Measurements from ENCODE around the gene CREB5.

Gene CREB5

DNA sequence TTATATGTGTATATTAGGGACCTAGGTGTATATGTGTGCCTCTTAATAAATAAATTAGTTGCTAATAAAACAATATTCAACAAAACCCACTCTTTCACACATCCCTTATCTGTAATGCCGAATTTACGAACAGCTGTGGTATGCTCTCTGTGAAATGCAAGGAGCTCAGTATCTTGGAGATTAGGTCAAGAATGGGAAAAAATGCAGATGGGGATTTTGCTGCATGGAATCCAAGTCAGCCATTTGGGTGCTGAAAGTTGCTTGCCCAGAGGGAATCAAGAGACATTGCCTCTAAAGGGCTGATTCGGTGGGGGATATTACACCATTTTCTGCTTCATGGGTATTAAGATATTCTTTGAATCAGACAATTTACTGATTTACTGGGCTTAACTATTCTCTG is 93.5 kb downstream of the CREB5 start:
- H3K27ac ChIP-seq: no peak overlapping the region
- no peak for DNase-seq (ENCODE audit: low read depth, low spot score)

DNA sequence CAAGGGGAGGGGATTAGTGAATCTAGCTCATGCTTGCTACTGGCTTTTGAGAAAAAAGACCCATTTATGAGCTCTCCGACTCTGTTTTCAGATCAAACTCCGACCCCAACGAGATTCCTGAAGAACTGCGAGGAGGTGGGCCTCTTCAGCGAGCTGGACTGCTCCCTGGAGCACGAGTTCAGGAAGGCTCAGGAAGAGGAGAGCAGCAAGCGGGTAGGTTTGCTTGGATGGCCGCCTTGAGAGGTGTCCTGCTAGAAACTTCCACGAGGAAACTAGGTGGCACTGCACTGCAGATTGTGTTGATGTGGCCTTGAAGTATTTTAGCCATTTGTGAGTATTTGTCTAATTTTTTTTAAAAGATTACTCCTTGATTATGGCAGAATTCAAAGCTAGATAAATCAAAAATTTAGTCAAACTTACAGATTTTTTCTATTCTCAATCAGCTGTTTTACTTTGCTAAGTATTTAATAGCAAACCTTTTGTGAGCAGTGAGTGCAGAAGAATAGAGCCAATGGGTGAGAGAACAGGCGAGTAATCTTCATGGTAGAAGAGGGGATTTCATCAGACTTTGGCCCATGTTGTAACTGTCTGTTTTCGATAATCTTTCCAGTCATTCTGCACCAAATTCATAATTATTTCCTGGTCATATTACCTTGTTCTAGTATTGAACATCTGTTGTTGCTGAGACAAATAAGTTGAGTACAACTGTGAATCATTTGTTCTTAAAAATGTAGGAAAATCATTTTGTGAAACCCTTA is 95.4 kb downstream of the CREB5 start:
- no peak for DNase-seq (ENCODE audit: low read depth, low spot score)

DNA sequence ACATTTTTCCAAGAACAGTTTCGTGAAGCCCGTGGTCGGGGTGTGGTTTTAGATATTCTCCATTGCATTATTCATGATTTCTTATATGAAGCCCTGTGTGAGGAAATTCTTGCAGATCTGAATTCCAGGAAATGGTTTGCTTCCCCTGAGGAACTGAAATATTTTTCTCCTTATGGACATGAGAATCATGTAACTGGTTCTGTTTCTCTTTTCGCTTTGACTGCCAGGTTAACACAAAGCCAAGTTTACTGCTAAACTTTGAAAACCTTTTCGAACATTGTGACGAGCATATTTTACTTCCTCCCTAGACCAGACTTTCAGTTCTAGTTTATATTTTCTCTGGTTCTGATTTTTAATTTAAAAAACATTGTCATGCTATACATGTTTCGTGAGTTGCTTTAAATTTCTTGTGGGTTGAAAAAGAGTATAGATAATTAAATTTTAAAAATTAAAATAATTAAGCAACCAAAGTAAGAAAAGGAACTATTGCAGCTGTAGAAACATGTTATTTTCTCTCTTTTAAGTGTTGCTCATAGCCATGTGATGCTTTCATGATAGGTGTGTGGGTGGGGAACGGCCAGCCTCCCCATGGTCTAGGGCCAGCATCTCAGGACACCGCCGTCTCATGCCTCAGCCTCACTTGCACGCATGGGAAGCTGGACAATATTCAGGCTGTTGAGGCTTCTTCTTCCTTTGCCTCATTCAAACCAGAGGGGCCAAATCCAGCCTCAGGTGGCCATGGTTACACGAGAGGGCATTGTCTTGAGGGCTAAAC is 97.1 kb downstream of the CREB5 start:
- DNase-seq (ENCODE audit: low read depth, low spot score): no peak
- H3K27ac ChIP-seq: no peak overlapping the region

More for the DNA sequence above, 95.4 kb downstream of the CREB5 start:
- H3K27ac ChIP-seq: no peak overlapping the region

DNA sequence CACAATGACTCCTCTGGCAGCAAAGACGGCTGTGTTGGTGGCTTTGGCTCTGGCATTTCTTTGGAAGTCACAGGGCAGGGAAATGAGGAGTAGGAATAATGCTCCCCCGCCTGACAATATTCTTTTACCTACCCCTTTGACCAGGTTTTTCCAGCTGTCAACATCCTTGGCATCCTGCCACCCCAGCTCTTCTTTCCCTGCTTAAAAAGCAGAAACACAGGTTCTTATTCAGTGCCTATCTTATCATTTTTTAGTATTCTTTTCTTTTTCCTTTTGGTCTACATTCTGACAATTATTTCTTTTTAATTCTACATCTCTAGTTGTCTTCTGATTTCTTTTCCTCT is 97.7 kb downstream of the CREB5 start:
- no peak for DNase-seq (ENCODE audit: low read depth, low spot score)
- no peak overlapping the region for H3K27ac ChIP-seq

DNA sequence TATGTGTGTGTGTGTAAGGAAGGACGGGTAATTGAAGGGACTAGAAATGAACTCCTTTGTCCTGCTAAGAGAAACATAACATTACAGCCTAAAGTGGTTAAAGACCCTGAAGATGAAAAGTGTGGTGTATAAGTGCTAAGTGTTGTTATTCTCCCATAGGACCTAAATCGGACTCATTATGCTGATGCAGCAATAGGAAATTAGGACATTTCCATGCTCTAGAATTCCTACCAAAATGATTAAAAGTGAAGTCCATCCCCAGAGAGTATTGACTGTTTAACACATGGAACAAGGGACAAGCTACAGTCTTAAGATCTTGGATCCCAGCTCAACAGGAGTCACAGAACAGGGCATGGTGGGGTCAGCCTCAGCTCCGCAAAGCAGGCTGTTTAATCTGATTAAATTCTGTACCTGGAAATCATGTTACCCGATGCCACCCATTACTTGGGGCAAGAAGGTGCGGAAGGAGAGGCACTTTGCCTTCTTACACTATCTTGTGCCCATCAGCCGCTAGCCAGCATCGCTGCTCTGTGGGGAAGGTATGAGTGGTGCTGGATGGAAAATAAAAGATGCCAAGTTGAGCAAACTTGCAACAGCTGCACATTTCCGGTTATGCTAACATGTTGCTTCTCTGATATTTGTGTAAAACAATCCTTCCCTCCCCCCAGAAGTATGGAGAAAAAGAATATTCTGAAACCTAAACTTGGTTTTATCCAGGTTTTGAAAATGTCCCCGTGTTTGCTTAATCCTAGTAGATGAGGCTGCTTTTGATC is 100.5 kb downstream of the CREB5 start:
- no peak overlapping the region for H3K27ac ChIP-seq
- no peak for DNase-seq (ENCODE audit: low read depth, low spot score)

DNA sequence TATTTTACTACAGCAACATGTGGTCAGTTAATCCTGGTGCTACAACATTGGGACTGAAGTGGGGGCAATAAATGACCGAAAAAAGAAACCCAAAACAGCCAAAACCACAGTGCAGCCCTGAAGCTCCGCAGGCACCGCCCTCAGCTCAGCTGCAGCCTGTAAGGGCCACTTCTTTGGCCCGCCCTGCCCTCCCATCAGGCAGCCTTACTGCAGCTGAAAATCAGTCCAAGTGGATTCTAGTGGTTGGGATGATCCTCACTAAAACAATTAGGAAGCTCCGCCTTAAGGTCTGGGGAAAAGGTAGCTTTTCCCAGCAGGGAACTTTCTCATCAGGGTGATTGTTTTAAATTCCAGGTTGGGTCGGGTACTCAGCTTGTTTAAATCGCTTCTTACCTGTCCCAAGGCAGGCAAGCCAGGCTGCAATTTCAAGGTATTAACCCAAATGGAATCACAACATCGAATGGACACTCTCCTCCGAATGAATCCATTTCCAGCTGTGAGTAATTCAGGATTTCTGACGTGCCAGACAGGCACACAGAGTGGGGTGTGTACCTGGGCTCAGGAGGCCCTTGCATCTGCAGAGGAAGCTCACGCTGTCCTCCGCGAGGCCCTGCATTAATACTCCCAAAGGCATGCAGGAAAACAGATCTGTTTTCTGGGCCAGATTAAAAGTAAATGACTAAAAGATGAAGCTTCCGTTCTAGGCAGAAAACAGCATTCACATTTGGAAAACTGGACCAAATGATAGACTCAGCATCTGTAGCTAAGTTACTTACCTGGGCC is 104.3 kb downstream of the CREB5 start:
- no peak overlapping the region for H3K27ac ChIP-seq

DNA sequence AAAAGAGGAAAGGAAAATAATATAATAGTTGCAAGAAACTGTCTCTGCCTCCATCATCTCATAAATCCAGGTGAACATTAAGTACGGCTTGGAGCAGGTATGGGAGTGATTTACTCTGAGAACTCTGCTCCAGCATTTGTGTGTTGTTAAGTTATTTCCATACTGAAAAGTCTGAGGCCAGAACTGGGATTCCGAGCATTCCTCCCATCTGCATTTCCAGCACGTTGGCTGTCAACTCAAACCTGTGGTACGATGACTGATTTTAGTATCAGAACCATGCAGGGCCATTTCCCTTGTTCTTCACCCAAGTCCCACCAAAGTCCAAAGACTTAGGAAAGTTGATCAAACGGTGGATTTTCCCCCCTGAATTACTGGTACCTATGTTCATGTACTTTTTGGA is 104.9 kb downstream of the CREB5 start:
- no peak for DNase-seq (ENCODE audit: low read depth, low spot score)

More for the DNA sequence above, 104.3 kb downstream of the CREB5 start:
- no peak for DNase-seq (ENCODE audit: low read depth, low spot score)

DNA sequence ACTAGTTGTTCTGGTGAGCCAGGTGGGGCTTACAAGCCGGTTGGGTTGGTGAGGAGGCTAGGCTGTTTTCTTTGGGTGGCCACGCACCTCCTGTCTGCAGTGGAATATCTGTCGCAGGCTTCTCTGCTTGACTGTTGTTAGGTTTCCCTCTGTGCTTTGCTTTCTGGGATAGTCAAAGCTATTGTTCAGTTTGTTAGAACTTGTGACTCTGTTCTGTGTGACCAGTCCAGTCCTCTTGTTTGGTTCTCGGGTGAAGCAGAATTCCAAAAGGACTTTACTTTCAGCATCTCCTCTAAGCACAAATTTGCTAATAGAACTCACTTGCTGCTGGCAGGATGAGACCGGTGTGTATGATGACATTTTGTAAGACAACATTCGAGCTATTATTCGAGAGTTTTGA is 105.3 kb downstream of the CREB5 start:
- no peak for DNase-seq (ENCODE audit: low read depth, low spot score)
- H3K27ac ChIP-seq: no peak overlapping the region

More for the DNA sequence above, 104.9 kb downstream of the CREB5 start:
- H3K27ac ChIP-seq: no peak overlapping the region

DNA sequence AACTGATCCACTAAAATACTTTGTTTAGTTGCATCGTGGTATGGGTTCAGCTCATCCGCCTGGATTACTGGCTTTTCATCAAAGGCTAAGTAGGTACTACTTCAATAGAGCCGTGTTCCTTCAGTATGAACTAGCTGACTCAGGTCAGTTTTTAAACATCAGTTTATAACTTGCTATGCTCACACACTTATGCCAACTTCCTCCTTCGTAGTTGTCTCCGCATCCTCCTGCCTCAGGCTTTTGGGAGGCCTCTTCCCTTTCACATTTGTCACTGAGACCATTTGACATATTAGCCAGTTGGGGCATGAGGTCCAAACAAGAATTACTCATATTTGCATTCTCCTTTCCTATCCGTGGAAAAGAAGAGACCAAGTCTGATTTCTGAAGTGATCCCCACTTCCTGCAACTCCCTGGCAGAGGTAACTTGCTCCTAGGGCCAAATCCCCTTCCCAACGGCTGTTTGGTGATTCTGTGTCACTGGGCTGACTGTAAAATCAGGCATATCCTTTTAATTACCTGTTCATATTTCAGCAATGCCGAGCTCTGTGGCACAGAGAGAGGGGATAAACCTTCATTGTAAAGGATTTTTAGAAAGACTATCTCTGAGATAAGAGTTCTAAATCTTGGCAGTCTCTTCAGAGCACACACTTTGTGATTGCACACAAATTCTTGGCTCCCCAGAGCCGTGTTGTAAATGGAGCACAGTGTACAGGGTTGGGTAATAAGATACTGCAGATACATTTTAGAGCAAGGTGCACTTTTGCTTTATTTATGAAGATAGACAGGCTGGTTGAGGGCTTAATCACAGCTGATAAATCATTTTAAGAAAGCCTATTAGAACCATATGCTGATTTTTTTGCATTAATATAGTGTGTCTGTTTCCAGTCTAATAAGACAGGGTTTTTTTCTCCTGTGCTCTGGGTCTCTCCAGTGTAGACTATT is 108.0 kb downstream of the CREB5 start:
- DNase-seq (ENCODE audit: low read depth, low spot score): no peak
- H3K27ac ChIP-seq: no peak overlapping the region

DNA sequence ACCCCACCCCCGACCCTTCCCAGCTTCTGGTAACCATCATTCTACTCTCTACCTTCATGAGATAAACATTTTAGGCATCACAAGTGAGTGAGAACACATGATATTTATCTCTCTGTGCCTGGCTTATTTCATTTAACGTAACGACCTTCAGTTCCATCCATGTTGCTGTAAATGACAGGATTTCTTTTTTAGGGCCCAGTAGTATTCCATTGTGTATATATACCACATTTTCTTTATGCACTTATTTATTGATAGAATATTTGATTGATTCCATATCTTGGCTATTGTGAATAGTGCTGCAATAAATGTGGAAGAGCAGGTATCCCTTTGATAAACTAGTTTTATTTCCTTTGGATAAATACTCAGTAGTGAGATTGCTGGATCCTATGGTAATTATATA is 112.7 kb downstream of the CREB5 start:
- DNase-seq (ENCODE audit: low read depth, low spot score): no peak
- H3K27ac ChIP-seq: no peak overlapping the region

DNA sequence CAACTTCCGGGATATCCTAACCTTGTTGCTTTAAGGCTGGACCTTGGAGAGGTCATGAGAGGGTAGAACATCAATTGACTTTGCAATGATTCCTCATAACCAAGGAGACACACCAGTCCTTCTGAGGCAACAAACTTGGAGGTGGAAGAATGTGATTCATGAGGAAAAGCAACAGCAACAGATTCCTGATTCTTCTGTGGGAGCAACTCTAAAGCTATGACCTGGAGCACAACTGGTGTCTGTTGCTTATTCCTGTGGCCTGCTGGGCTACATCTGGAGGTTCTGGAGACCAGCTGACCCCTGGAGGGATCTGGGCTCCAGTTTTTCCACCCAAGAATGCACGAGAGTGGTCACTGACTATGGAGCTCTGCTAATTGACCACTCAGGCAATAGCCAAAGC is 116.6 kb downstream of the CREB5 start:
- no peak overlapping the region for H3K27ac ChIP-seq
- DNase-seq (ENCODE audit: low read depth, low spot score): no peak

DNA sequence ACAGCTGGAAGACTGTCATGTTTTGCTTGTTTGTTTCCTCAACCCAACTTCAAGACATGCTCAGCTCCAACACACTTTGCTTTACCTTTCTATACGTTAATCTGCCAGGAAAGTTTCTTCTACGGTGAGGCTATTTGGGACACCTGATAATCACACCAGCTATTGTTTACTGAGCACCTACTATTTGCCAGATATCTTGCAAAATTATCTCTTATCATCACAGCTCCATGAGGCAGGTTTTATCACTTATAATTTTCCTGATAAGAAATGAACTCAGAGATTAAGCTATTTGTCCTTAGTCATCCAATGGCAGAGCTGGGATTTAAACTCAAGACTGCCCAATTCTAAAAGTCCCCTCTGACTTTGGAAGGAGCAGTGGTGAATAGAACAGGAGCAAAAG is 117.4 kb downstream of the CREB5 start:
- DNase-seq (ENCODE audit: low read depth, low spot score): no peak
- no peak overlapping the region for H3K27ac ChIP-seq

DNA sequence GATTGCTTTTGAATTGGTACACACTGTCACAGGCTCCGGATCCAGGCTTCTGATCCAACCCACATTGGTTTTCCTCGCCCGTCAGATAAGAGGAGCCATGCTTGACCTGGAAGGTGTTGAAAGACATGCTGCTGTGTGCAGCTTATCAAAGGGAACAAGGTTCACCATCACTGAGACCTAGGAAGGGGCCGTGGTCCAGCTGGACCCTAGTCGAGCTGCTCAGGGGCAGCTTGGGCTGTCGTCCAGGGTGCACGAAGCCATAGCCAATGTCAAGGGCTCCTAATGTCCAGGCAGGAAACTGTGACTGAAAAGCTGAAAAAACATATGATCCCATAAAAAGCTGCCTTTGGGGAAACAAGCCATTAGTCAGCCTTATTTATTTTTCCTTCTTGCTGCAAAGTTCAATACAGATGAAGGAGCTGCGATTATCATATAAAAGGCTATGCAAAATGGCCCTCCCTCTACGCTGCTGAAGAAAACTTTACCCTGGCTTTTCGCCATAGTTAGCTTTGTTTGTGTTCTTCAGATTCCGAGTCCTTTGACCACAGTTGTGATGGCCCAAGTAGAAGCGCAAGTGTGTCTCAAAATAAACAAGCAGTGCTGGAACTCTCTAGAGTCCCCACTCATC is 118.0 kb downstream of the CREB5 start:
- no peak overlapping the region for H3K27ac ChIP-seq
- no peak for DNase-seq (ENCODE audit: low read depth, low spot score)

DNA sequence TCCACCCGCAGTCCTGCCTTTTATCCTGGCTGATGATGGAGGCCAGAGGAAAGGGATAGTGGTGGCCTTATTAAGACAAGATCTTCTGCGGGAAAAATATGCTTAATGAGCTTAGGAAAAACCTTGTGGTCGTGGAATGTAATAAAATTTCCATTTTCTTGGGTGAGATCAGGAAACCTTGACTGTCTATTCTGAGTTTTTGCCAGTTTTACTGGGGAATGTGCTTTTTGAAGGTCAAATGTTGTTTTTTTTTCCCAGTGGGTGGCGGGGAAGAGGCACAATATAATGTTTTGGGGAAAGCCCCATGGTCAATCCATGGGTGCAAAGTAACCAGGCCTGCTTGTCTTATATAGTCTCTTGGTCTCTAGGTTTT is 118.5 kb downstream of the CREB5 start:
- no peak for DNase-seq (ENCODE audit: low read depth, low spot score)
- H3K27ac ChIP-seq: no peak overlapping the region

DNA sequence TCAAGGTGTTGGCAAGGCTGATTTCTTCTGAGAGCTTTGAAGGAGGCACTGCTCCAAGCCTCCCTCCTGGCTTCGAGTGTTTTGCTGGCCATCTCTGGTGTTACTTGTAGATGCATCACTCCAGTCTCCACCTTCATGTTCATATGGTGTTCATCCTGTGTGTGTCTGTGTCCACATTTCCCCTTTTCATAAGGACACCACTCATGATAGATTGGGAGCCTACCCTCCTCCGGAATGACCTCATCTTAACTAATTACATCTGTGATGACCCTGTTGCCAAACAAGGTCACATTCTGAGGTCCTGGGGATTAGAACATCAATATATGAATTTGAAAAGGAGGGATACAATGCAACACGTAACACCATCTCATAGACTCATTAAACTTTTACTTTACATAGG is 119.0 kb downstream of the CREB5 start:
- DNase-seq (ENCODE audit: low read depth, low spot score): no peak
- H3K27ac ChIP-seq: no peak overlapping the region

DNA sequence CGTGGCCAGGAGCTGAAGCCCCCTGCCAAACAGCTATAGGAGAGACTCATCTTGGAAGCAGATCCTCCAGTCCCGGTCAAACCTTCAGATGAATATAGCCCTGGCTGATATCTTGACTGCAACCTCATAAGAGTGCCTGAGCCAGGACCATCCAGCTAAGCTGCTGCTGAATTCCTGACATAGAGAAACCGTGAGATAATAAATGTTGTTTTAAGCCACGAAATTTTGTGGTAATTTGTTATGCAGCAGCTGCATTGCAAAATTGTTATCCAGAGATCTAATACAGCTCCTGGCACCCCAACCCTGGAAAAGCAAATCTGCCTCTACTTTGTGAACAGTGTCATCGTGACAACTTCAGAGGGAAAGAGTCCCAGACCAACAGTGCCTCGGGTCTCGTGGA is 119.9 kb downstream of the CREB5 start:
- no peak for DNase-seq (ENCODE audit: low read depth, low spot score)
- H3K27ac ChIP-seq: no peak overlapping the region

DNA sequence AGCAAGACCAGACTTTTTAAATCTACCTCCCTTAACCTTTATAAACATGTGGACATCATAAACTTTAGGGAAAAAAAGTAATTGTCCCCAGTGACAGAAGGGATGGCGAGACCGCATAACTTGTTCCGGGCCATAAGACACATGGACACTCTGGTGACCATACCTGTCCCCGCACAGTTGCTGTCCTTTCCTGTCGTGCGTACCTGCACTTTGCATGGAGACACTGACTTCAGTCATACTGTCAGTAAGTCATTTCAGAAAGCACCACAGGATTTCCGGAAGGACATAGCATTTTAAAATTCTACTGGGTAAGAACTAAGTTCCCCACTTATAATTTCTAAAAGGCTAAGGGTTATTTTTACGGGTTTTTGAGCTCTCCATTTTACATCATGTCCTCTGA is 120.9 kb downstream of the CREB5 start:
- no peak for DNase-seq (ENCODE audit: low read depth, low spot score)
- no peak overlapping the region for H3K27ac ChIP-seq

DNA sequence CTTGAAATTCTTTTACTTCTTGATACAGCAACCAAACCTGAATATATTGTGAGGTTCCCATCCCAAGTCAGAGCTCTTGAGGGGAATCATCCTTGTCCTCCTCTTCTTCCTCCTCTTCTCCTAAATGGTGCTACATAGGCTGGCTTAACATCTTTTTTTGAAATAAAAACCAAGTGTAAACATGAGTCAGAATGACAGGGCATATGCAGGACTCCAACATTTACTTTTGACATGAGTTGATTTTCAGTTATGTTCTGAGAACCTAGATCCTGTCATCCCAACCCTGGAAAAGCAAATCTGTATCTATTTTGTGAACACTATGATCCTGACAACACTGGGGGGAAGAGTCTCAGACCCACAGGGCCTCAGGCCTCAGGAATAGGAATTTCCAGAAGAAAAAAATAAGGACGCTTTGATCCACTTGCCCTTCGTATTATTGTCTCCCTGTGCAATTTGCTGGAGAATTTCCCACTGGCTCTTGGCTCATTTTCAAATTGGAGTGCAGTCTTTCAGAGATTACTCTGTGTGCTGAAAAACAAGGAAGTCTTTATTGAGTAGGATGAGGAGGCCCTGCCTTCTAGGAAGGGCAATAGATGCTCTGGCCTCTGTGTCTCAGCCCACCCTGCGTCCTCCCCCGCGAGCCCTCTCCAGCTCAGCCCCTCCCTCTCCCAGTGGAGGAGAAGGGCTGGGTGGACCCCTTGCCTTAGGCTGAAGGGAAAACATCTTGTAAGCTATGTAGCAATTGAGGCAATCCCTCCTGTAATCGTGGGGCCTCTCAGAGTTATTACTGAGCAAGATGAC is 121.6 kb downstream of the CREB5 start:
- no peak for DNase-seq (ENCODE audit: low read depth, low spot score)
- no peak overlapping the region for H3K27ac ChIP-seq

Measured in epithelial cell of prostate (primary cell).